GM18868 (cell line): ENCODE measurements around the gene PSMD12.
"Not testable (repeated sequence)": the region's sequence is repeated elsewhere in the genome, so short reads cannot be mapped to it uniquely, and the experiment has no call there.

Experiments
- ATAC-seq: cut with Tn5 transposase; IDR thresholded peaks from one replicate; pipeline ENCODE4 v1.9.1; 2021; ENCODE audit warnings: mild to moderate bottlenecking, moderate library complexity; ENCODE audit not compliant: unreplicated experiment

Gene PSMD12

GRCh38 chr17:67315865-67316264, 50.5 kb downstream of the PSMD12 start:
- no peak for ATAC-seq

GRCh38 chr17:67312265-67312664, 54.1 kb downstream of the PSMD12 start:
- no peak for ATAC-seq

- ATAC-seq = no peak
Measured at GRCh38 chr17:67311575-67311974, 54.8 kb downstream of the PSMD12 start.

- ATAC-seq = no peak
Measured at GRCh38 chr17:67310406-67310805, 56.0 kb downstream of the PSMD12 start.

GRCh38 chr17:67305446-67306235, 60.7 kb downstream of the PSMD12 start:
- not testable (repeated sequence) for ATAC-seq

- no peak for ATAC-seq
Measured at GRCh38 chr17:67297454-67297960, 68.9 kb downstream of the PSMD12 start.

- ATAC-seq = no peak
Measured at GRCh38 chr17:67294451-67295199, 71.8 kb downstream of the PSMD12 start.

- ATAC-seq = peak; percentile 94
Measured at GRCh38 chr17:67293251-67294203, 72.8 kb downstream of the PSMD12 start.

- ATAC-seq = no peak
Measured at GRCh38 chr17:67290711-67291291, 75.6 kb downstream of the PSMD12 start.

GRCh38 chr17:67290244-67290643, 76.1 kb downstream of the PSMD12 start:
- no peak for ATAC-seq

GRCh38 chr17:67289181-67289876, 77.0 kb downstream of the PSMD12 start:
- no peak for ATAC-seq
